ENCODE results near the gene DOK5.

DOK5 gene

GRCh38 chr20:54629632-54630031 is 154.2 kb downstream of the DOK5 start:
- no peak overlapping the region for H2AK5ac ChIP-seq (ENCODE audit: low read depth, low read length)
- WGBS, 2 donors (ENCODE audit: extremely low coverage in 2 of 2, insufficient read length in 2 of 2, insufficient replicate concordance in 1 of 2) = no CpG with 5 or more reads among the region's 4 CpGs
- H2BK5ac ChIP-seq (ENCODE audit: low read length) = no peak overlapping the region
- H3K27ac ChIP-seq (replicated peaks; ENCODE audit: low read length) = no peak overlapping the region
- H2AFZ ChIP-seq (ENCODE audit: low read length) = no peak overlapping the region
- H3K18ac ChIP-seq (ENCODE audit: low read length) = no peak overlapping the region
- no peak overlapping the region for H4K8ac ChIP-seq (ENCODE audit: low read depth, low read length)
- peaks cover 2 to 6% of the 10 kb centered on the region in 2 donors for H3K4me1 ChIP-seq (ENCODE audit: control insufficient read depth in 2 of 2, insufficient read depth in 1 of 2, low read depth in 1 of 2, low read length in 2 of 2)
- H2BK12ac ChIP-seq (ENCODE audit: low read length) = no peak overlapping the region
- no peaks in the 10 kb centered on the region for H3K79me1 ChIP-seq (ENCODE audit: low read depth, low read length)
- no peak for DNase-seq (ENCODE audit: low spot score)
- H3K4ac ChIP-seq (ENCODE audit: low read length) = no peak overlapping the region
- H3K36me3 ChIP-seq (replicated peaks in 1 of 2; ENCODE audit: control insufficient read depth in 2 of 2, insufficient read depth in 2 of 2, low read length in 2 of 2) = no peaks in the 10 kb centered on the region
- no peak overlapping the region for H3K4me3 ChIP-seq (ENCODE audit: low read length in 2 of 2)
- no peaks in the 10 kb centered on the region for H3K27me3 ChIP-seq (ENCODE audit: control insufficient read depth in 3 of 3, insufficient read depth in 3 of 3, low read depth in 1 of 3, low read length in 3 of 3)
- H3K9me3 ChIP-seq (replicated peaks in 1 of 2; ENCODE audit: control insufficient read depth in 2 of 2, insufficient read depth in 1 of 2, low read depth in 1 of 2, low read length in 2 of 2) = peaks cover 0 to 3% of the 10 kb centered on the region in 2 donors
- no peak overlapping the region for H3K23ac ChIP-seq (ENCODE audit: low read depth, low read length, poor library complexity)
- no peak overlapping the region for H3K14ac ChIP-seq (ENCODE audit: low read length)
- H2BK120ac ChIP-seq (ENCODE audit: low read depth, low read length) = no peak overlapping the region
- no peak overlapping the region for H4K91ac ChIP-seq (ENCODE audit: low read depth, low read length, poor library complexity)
- H3K4me2 ChIP-seq (ENCODE audit: insufficient read depth, low read length, poor library complexity, severe bottlenecking) = no peak overlapping the region
- H3K9ac ChIP-seq (ENCODE audit: low read depth, low read length, poor library complexity) = no peak overlapping the region
- H2BK15ac ChIP-seq (ENCODE audit: low read length) = no peak overlapping the region

GRCh38 chr20:54630582-54630981 is 155.2 kb downstream of the DOK5 start:
- no peak overlapping the region for H2BK15ac ChIP-seq (ENCODE audit: low read length)
- H2AK5ac ChIP-seq (ENCODE audit: low read depth, low read length) = no peak overlapping the region
- H3K4ac ChIP-seq (ENCODE audit: low read length) = no peak overlapping the region
- no peaks in the 10 kb centered on the region for H3K36me3 ChIP-seq (replicated peaks in 1 of 2; ENCODE audit: control insufficient read depth in 2 of 2, insufficient read depth in 2 of 2, low read length in 2 of 2)
- H4K91ac ChIP-seq (ENCODE audit: low read depth, low read length, poor library complexity) = no peak overlapping the region
- no peaks in the 10 kb centered on the region for H3K79me1 ChIP-seq (ENCODE audit: low read depth, low read length)
- no peak overlapping the region for H2AFZ ChIP-seq (ENCODE audit: low read length)
- H4K8ac ChIP-seq (ENCODE audit: low read depth, low read length) = no peak overlapping the region
- H3K9me3 ChIP-seq (replicated peaks in 1 of 2; ENCODE audit: control insufficient read depth in 2 of 2, insufficient read depth in 1 of 2, low read depth in 1 of 2, low read length in 2 of 2) = peaks cover 0 to 3% of the 10 kb centered on the region in 2 donors
- H3K9ac ChIP-seq (ENCODE audit: low read depth, low read length, poor library complexity) = no peak overlapping the region
- H2BK5ac ChIP-seq (ENCODE audit: low read length) = no peak overlapping the region
- H3K4me2 ChIP-seq (ENCODE audit: insufficient read depth, low read length, poor library complexity, severe bottlenecking) = no peak overlapping the region
- H2BK12ac ChIP-seq (ENCODE audit: low read length) = no peak overlapping the region
- no peak overlapping the region for H3K14ac ChIP-seq (ENCODE audit: low read length)
- H3K18ac ChIP-seq (ENCODE audit: low read length) = no peak overlapping the region
- no peak for DNase-seq (ENCODE audit: low spot score)
- H3K23ac ChIP-seq (ENCODE audit: low read depth, low read length, poor library complexity) = no peak overlapping the region
- H3K27ac ChIP-seq (replicated peaks; ENCODE audit: low read length) = no peak overlapping the region
- H3K27me3 ChIP-seq (ENCODE audit: control insufficient read depth in 3 of 3, insufficient read depth in 3 of 3, low read depth in 1 of 3, low read length in 3 of 3) = no peaks in the 10 kb centered on the region
- WGBS, 2 donors (ENCODE audit: extremely low coverage in 2 of 2, insufficient read length in 2 of 2, insufficient replicate concordance in 1 of 2) = no CpG with 5 or more reads among the region's 4 CpGs
- H2BK120ac ChIP-seq (ENCODE audit: low read depth, low read length) = no peak overlapping the region
- no peak overlapping the region for H3K4me3 ChIP-seq (ENCODE audit: low read length in 2 of 2)
- no peaks in the 10 kb centered on the region for H3K4me1 ChIP-seq (ENCODE audit: control insufficient read depth in 2 of 2, insufficient read depth in 1 of 2, low read depth in 1 of 2, low read length in 2 of 2)

DNA sequence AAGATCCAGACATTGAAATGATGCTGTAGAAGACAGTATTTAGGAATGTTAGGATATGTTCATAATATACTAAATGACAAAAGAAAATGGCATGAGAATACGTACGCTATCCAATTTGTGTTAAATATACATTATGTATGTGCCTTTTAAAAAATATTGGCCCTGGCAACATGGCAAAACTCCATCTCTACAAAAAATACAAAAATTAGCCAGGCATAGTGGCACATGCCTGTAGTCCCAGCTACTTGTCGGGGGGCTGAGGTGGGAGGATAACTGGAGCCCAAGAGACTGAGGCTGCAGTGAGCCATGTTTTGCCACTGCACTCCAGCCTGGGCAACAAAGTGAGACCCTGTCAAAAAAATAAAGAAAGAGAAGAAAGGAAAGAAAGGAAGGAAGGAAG is 155.7 kb downstream of the DOK5 start:
- no peak overlapping the region for H2BK15ac ChIP-seq (ENCODE audit: low read length)
- H3K9me3 ChIP-seq (replicated peaks in 1 of 2; ENCODE audit: control insufficient read depth in 2 of 2, insufficient read depth in 1 of 2, low read depth in 1 of 2, low read length in 2 of 2) = peaks cover 0 to 3% of the 10 kb centered on the region in 2 donors
- H2BK12ac ChIP-seq (ENCODE audit: low read length) = no peak overlapping the region
- no peak overlapping the region for H3K4me3 ChIP-seq (ENCODE audit: low read length in 2 of 2)
- H3K4me1 ChIP-seq (ENCODE audit: control insufficient read depth in 2 of 2, insufficient read depth in 1 of 2, low read depth in 1 of 2, low read length in 2 of 2) = no peaks in the 10 kb centered on the region
- no peak overlapping the region for H2BK5ac ChIP-seq (ENCODE audit: low read length)
- no peaks in the 10 kb centered on the region for H3K79me1 ChIP-seq (ENCODE audit: low read depth, low read length)
- H3K18ac ChIP-seq (ENCODE audit: low read length) = no peak overlapping the region
- DNase-seq (ENCODE audit: low spot score) = no peak
- no peaks in the 10 kb centered on the region for H3K36me3 ChIP-seq (replicated peaks in 1 of 2; ENCODE audit: control insufficient read depth in 2 of 2, insufficient read depth in 2 of 2, low read length in 2 of 2)
- no peak overlapping the region for H3K14ac ChIP-seq (ENCODE audit: low read length)
- no peak overlapping the region for H3K4me2 ChIP-seq (ENCODE audit: insufficient read depth, low read length, poor library complexity, severe bottlenecking)
- H3K23ac ChIP-seq (ENCODE audit: low read depth, low read length, poor library complexity) = no peak overlapping the region
- H3K9ac ChIP-seq (ENCODE audit: low read depth, low read length, poor library complexity) = no peak overlapping the region
- H4K91ac ChIP-seq (ENCODE audit: low read depth, low read length, poor library complexity) = no peak overlapping the region
- H2AFZ ChIP-seq (ENCODE audit: low read length) = no peak overlapping the region
- H3K27me3 ChIP-seq (ENCODE audit: control insufficient read depth in 3 of 3, insufficient read depth in 3 of 3, low read depth in 1 of 3, low read length in 3 of 3) = no peaks in the 10 kb centered on the region
- H4K8ac ChIP-seq (ENCODE audit: low read depth, low read length) = no peak overlapping the region
- no peak overlapping the region for H3K4ac ChIP-seq (ENCODE audit: low read length)
- no peak overlapping the region for H3K27ac ChIP-seq (replicated peaks; ENCODE audit: low read length)
- no peak overlapping the region for H2BK120ac ChIP-seq (ENCODE audit: low read depth, low read length)
- WGBS, 2 donors (ENCODE audit: extremely low coverage in 2 of 2, insufficient read length in 2 of 2, insufficient replicate concordance in 1 of 2) = no CpG with 5 or more reads among the region's 3 CpGs
- H2AK5ac ChIP-seq (ENCODE audit: low read depth, low read length) = no peak overlapping the region

DNA sequence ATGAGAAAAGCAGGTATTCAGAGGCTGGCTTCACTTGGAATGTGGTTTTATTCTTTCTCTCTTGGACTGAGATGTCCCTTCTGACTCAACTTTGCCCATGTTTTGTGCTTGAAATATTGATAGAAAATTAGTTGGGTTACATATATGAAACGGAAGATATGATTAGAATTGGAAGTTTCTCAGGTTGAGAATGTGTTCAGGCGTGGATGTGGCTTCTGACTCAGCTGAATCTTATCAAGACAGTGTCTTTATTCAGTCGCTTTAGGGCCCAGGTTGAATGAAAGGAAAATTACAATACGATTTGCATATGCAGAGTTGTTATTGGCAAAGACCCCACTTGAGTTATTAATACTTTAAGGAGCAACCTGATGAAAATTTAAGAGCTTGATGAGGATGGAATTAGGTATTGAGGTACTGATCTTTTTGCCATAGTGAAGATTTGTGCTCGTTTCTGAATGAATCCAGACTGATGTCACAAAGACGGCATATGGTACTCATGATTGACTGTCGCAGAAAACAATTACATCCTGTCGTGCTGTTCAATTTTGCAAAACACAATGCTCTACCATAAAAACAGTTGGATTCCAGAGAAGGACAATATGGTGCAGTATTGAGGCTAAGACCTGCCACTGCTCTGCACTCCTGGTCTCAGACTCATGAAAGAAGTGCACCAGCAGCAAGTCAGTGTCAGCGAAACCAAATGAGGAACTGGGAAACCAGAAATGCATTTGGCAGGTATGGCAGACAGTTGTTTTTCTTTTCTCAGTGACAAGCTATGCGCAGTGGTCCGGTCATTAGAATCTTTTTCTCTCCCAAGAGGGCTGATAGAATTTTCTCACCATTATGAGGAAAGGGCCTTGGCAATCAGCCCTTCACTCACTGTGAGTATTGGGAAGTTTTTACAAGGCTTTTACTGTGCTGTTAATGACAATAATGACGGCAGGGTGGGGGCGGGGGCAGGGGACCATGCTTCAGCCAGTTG is 158.3 kb downstream of the DOK5 start:
- H3K4me1 ChIP-seq (ENCODE audit: control insufficient read depth in 2 of 2, insufficient read depth in 1 of 2, low read depth in 1 of 2, low read length in 2 of 2) = no peaks in the 10 kb centered on the region
- WGBS, 2 donors (ENCODE audit: extremely low coverage in 2 of 2, insufficient read length in 2 of 2, insufficient replicate concordance in 1 of 2) = 100% methylated on average over 1 of the region's 13 CpGs; no CpG with 5 or more reads in 1 of the 2 donors
- no peaks in the 10 kb centered on the region for H3K27me3 ChIP-seq (ENCODE audit: control insufficient read depth in 3 of 3, insufficient read depth in 3 of 3, low read depth in 1 of 3, low read length in 3 of 3)
- DNase-seq (ENCODE audit: low spot score) = no peak
- H3K9ac ChIP-seq (ENCODE audit: low read depth, low read length, poor library complexity) = no peak overlapping the region
- H2AFZ ChIP-seq (ENCODE audit: low read length) = no peak overlapping the region
- H3K79me1 ChIP-seq (ENCODE audit: low read depth, low read length) = no peaks in the 10 kb centered on the region
- no peaks in the 10 kb centered on the region for H3K9me3 ChIP-seq (replicated peaks in 1 of 2; ENCODE audit: control insufficient read depth in 2 of 2, insufficient read depth in 1 of 2, low read depth in 1 of 2, low read length in 2 of 2)
- no peak overlapping the region for H4K8ac ChIP-seq (ENCODE audit: low read depth, low read length)
- no peak overlapping the region for H2AK5ac ChIP-seq (ENCODE audit: low read depth, low read length)
- H4K91ac ChIP-seq (ENCODE audit: low read depth, low read length, poor library complexity) = no peak overlapping the region
- no peak overlapping the region for H2BK12ac ChIP-seq (ENCODE audit: low read length)
- no peak overlapping the region for H3K4ac ChIP-seq (ENCODE audit: low read length)
- no peak overlapping the region for H3K23ac ChIP-seq (ENCODE audit: low read depth, low read length, poor library complexity)
- H3K18ac ChIP-seq (ENCODE audit: low read length) = no peak overlapping the region
- no peak overlapping the region for H3K4me3 ChIP-seq (ENCODE audit: low read length in 2 of 2)
- no peak overlapping the region for H2BK5ac ChIP-seq (ENCODE audit: low read length)
- H3K14ac ChIP-seq (ENCODE audit: low read length) = no peak overlapping the region
- no peak overlapping the region for H2BK15ac ChIP-seq (ENCODE audit: low read length)
- no peak overlapping the region for H3K4me2 ChIP-seq (ENCODE audit: insufficient read depth, low read length, poor library complexity, severe bottlenecking)
- no peak overlapping the region for H3K27ac ChIP-seq (replicated peaks; ENCODE audit: low read length)
- H3K36me3 ChIP-seq (replicated peaks in 1 of 2; ENCODE audit: control insufficient read depth in 2 of 2, insufficient read depth in 2 of 2, low read length in 2 of 2) = no peaks in the 10 kb centered on the region
- H2BK120ac ChIP-seq (ENCODE audit: low read depth, low read length) = no peak overlapping the region

All from neuronal stem cell (in vitro differentiated cells).